Measurements from ENCODE around the gene IQCE. TPM values are rescaled to one million over a fixed set of nuclear protein-coding genes. Genes with fewer than 3 reads are reported as not detected.

Gene IQCE
- total RNA-seq (100 to 1,000 TPM in 1 of 2 donors, 10 to 100 TPM in 1; 57.9 to 139 TPM), polyA plus RNA-seq (ENCODE audit: insufficient read depth, low read depth, low replicate concordance) (86.4 TPM)
- long read RNA-seq, donor 1, full-length matches to known transcripts = 2 of 2 reads
- long read RNA-seq, donor 1, partial matches to known transcripts = 0 of 2 reads
- long read RNA-seq, donor 1, other reads (novel, unspliced or antisense) = 0 of 2 reads
- long read RNA-seq, donor 2, partial matches to known transcripts = 5 of 6 reads
- long read RNA-seq, donor 2, other reads (novel, unspliced or antisense) = 0 of 6 reads

- intact Hi-C loops (cut with DNase I; ENCODE audit: low total_unique reads) = loop anchor here (10.0 kb wide), 1 partner anchor 84 kb away; the partner anchor contains the start of gene GRIFIN
- TF ChIP-seq POLR2A (IDR thresholded peaks at IDR 0.05) (no peak), CTCF (IDR thresholded peaks at IDR 0.05) (peak in 2 of 3 experiments; percentile 42 to 51)
- no peaks in the 10 kb centered on the region for H3K36me3 ChIP-seq (ENCODE audit: low read depth, missing control alignments)
These were observed at the start of gene IQCE for GRCh38 chr7:2558629-2559282. IQCE (plus strand) TSS chr7:2558979; CDS start chr7:2559182, 203 bp downstream.

GRCh38 chr7:2509298-2509906 lies 49.4 kb upstream of the IQCE start:
- no peak overlapping the region for H3K27ac ChIP-seq
- DNase-seq = no peak

More at GRCh38 chr7:2558629-2559282, at the start of gene IQCE:
- H3K9me3 ChIP-seq = no peaks in the 10 kb centered on the region
- H3K4me3 ChIP-seq = peak within 1 kb of the TSS; percentile 75 to 97
- H3K27me3 ChIP-seq = no peaks in the 10 kb centered on the region
- 1% methylated on average over 32 to 44 of the region's 66 CpGs for WGBS, 2 donors
- DNase-seq = peak; percentile 92
- H3K27ac ChIP-seq = peak within 1 kb of the TSS; percentile 61 to 73
- peaks cover 32% of the 10 kb centered on the region for H3K4me1 ChIP-seq

GRCh38 chr7:2510130-2510776 lies 48.5 kb upstream of the IQCE start:
- intact Hi-C loops (cut with DNase I; ENCODE audit: low total_unique reads) = no loop called here
- no peak overlapping the region for H3K4me3 ChIP-seq
- no peak for DNase-seq
- H3K27me3 ChIP-seq = no peaks in the 10 kb centered on the region
- WGBS, 2 donors = 90 to 96% methylated on average over 8 to 11 of the region's 13 CpGs
- no peak overlapping the region for H3K27ac ChIP-seq
- H3K9me3 ChIP-seq = no peaks in the 10 kb centered on the region
- peaks cover 23% of the 10 kb centered on the region for H3K4me1 ChIP-seq
- no peaks in the 10 kb centered on the region for H3K36me3 ChIP-seq (ENCODE audit: low read depth, missing control alignments)
- TF ChIP-seq POLR2A (IDR thresholded peaks at IDR 0.05) (no peak), CTCF (IDR thresholded peaks at IDR 0.05) (no peak)

More at GRCh38 chr7:2509298-2509906, 49.4 kb upstream of the IQCE start:
- Histone ChIP-seq H3K27me3 (no peaks in the 10 kb centered on the region), H3K36me3 (ENCODE audit: low read depth, missing control alignments) (no peaks in the 10 kb centered on the region), H3K4me1 (peaks cover 23% of the 10 kb centered on the region), H3K4me3 (no peak overlapping the region), H3K9me3 (no peaks in the 10 kb centered on the region)
- intact Hi-C loops (cut with DNase I; ENCODE audit: low total_unique reads) = no loop called here
- 84 to 88% methylated on average over 17 to 23 of the region's 23 CpGs for WGBS, 2 donors
- no peak for TF ChIP-seq POLR2A (IDR thresholded peaks at IDR 0.05)
- no peak for TF ChIP-seq CTCF (IDR thresholded peaks at IDR 0.05)

- Histone ChIP-seq H3K27me3 (no peaks in the 10 kb centered on the region), H3K36me3 (ENCODE audit: low read depth, missing control alignments) (no peaks in the 10 kb centered on the region), H3K9me3 (no peaks in the 10 kb centered on the region), H3K4me1 (peaks cover 23% of the 10 kb centered on the region), H3K27ac (no peak overlapping the region), H3K4me3 (no peak overlapping the region)
- no peak for DNase-seq
- intact Hi-C loops (cut with DNase I; ENCODE audit: low total_unique reads) = no loop called here
- 74 to 78% methylated on average over 19 to 27 of the region's 27 CpGs for WGBS, 2 donors
- TF ChIP-seq CTCF (IDR thresholded peaks at IDR 0.05) (no peak), POLR2A (IDR thresholded peaks at IDR 0.05) (no peak)
These were observed 47.6 kb upstream of the IQCE start for GRCh38 chr7:2510909-2511768.
